Stimulated activated CD4-positive, alpha-beta T cell treated with anti-CD3 and anti-CD28 coated beads, Interleukin-12 subunit alpha, Interleukin-12 subunit beta, amount 100 ng/mL, for 24 hours (primary cell): Measurements from ENCODE around the gene PDE6B.
A peak's percentile ranks its signal among the peaks of the same experiment; 100 is the strongest.
"Not testable (repeated sequence)": the region's sequence is repeated elsewhere in the genome, so short reads cannot be mapped to it uniquely, and the experiment has no call there.

Source experiments
- DNase-seq, 2 experiments: peaks; one replicate each; pipeline ENCODE4 v3.0.0-alpha.2; 2020; ENCODE audit warnings: low read depth in 2 of 2

The PDE6B gene

GRCh38 chr4:669806-670559 is 44.6 kb downstream of the PDE6B start:
- DNase-seq = not testable (repeated sequence)

GRCh38 chr4:671769-672168 is 46.4 kb downstream of the PDE6B start:
- DNase-seq = no peak

- no peak for DNase-seq
Measured at GRCh38 chr4:673349-674091, 48.1 kb downstream of the PDE6B start.

- DNase-seq = peak; percentile 93 to 97
Measured at GRCh38 chr4:674172-675035, 49.0 kb downstream of the PDE6B start, which contains the start of the genes ATP5ME and MYL5. Gene ATP5ME (minus strand): TSS chr4:674276. CDS start chr4:674247, 29 bp downstream. Gene MYL5 (plus strand): TSS chr4:674542. CDS start chr4:678027, 3,485 bp downstream.

- no peak for DNase-seq
Measured at GRCh38 chr4:675036-675882, 49.9 kb downstream of the PDE6B start.

- no peak for DNase-seq
Measured at GRCh38 chr4:675980-676870, 50.9 kb downstream of the PDE6B start.

- no peak for DNase-seq
Measured at GRCh38 chr4:676871-677235, 51.5 kb downstream of the PDE6B start.

- no peak for DNase-seq
Measured at GRCh38 chr4:677431-678293, 52.3 kb downstream of the PDE6B start.

GRCh38 chr4:678331-679103 is 53.1 kb downstream of the PDE6B start:
- no peak for DNase-seq

GRCh38 chr4:679104-679481 is 53.7 kb downstream of the PDE6B start:
- no peak for DNase-seq

- no peak for DNase-seq
Measured at GRCh38 chr4:679629-680028, 54.3 kb downstream of the PDE6B start.

GRCh38 chr4:680091-680490 is 54.7 kb downstream of the PDE6B start:
- DNase-seq = no peak

GRCh38 chr4:680551-680927 is 55.2 kb downstream of the PDE6B start:
- DNase-seq = no peak

- no peak for DNase-seq
Measured at GRCh38 chr4:680928-681645, 55.7 kb downstream of the PDE6B start.

GRCh38 chr4:681736-682451 is 56.5 kb downstream of the PDE6B start:
- DNase-seq = no peak

- no peak for DNase-seq
Measured at GRCh38 chr4:682490-683172, 57.3 kb downstream of the PDE6B start.
